Activated B cell treated with CpG ODN at 0.5 μM for 24 hours (primary cell): ENCODE data around the gene YAF2. TPM values are rescaled to one million over a fixed set of nuclear protein-coding genes. Genes with fewer than 3 reads are reported as not detected.
A peak's percentile ranks its signal among the peaks of the same experiment; 100 is the strongest.

Source experiments
- ATAC-seq: fragments of 200-7000 bp; cut with Tn5 transposase; one replicate; pipeline ENCODE4 v1.10.0; 2021; ENCODE audit warnings: low read depth, mild to moderate bottlenecking, moderate library complexity
- CTCF ChIA-PET: fragments of 350-600 bp; sonication (Branson Sonifier 250); formaldehyde crosslinking; loops from one replicate; lab custom pipeline; 2021; ENCODE audit warnings: antibody characterized with exemption; lab: Charles Lee
- POLR2A ChIA-PET: fragments of 350-600 bp; sonication (Branson Sonifier 250); formaldehyde crosslinking; loops from one replicate; lab custom pipeline; 2021; ENCODE audit warnings: antibody characterized with exemption; lab: Charles Lee
- DNase-seq: peaks from one replicate; pipeline ENCODE4 v3.0.0; 2022
- H3K27ac Mint-ChIP-seq: one replicate; pipeline ENCODE4 v1.8.0; 2020; ENCODE audit warnings: mixed read lengths
- H3K27me3 Mint-ChIP-seq: one replicate; pipeline ENCODE4 v1.8.0; 2021; ENCODE audit warnings: mixed read lengths
- H3K36me3 Mint-ChIP-seq: one replicate; pipeline ENCODE4 v1.8.0; 2021; ENCODE audit warnings: low read depth, mixed read lengths
- H3K4me1 Mint-ChIP-seq: one replicate; pipeline ENCODE4 v1.8.0; 2021; ENCODE audit warnings: mixed read lengths
- H3K4me3 Mint-ChIP-seq: one replicate; pipeline ENCODE4 v1.8.0; 2020; ENCODE audit warnings: mild to moderate bottlenecking, mixed read lengths
- H3K9me3 Mint-ChIP-seq: one replicate; pipeline ENCODE4 v1.8.0; 2020; ENCODE audit warnings: mixed read lengths
- intact Hi-C: fragments of 100-400 bp; cut with micrococcal nuclease; formaldehyde crosslinking; loops from one replicate; pipeline ENCODE4 v1.15.1; 2024
- total RNA-seq: library from RNA; stranded (reverse); gene quantifications from 2 replicates; pipeline ENCODE4 v1.2.3, GENCODE V29; 2022
- TF ChIP-seq, protein P1 (sequence below): fragments of 200-600 bp; IDR thresholded peaks from one replicate; pipeline ENCODE4 v1.8.0; 2022; ENCODE audit warnings: antibody characterized with exemption, mild to moderate bottlenecking

The YAF2 gene
- total RNA-seq, 1 donor from 2014 or later = 38.5 TPM

DNA sequence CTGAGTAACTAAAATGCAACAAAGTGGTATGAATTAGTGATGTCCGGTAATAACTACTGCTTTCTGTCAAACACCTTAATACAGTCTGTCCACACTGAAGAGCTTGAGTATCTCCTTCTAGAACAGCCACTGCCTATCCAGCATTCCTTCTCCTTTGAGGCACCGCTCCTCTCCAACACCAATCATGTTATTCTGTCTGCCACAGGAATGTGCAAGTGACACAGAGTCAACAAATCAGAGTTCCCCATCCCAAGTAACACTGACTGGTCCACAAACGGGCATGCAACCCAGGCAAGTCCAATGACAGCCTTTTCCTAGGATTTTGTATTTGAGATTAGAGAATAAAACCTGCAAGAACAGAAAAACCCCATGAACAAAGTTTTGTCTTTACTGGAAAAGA lies 97.1 kb downstream of the YAF2 start:
- Mint-ChIP-seq H3K4me3 (no peak overlapping the region), H3K27ac (no peak overlapping the region), H3K27me3 (no peaks in the 10 kb centered on the region), H3K36me3 (peaks cover 2% of the 10 kb centered on the region), H3K4me1 (peaks cover 47% of the 10 kb centered on the region), H3K9me3 (no peaks in the 10 kb centered on the region)
- ChIA-PET POLR2A (interaction anchor here (0.7 kb wide), 1 partner anchor 47 kb away, joined by 3 read pairs; no protein-coding TSS in a partner anchor), CTCF (no interaction called here)
- DNase-seq (no peak), ATAC-seq (no peak)
- intact Hi-C loops = loop anchor here (5.0 kb wide), 1 partner anchor 341 kb away; no protein-coding TSS in a partner anchor
- TF ChIP-seq, protein P1, sequence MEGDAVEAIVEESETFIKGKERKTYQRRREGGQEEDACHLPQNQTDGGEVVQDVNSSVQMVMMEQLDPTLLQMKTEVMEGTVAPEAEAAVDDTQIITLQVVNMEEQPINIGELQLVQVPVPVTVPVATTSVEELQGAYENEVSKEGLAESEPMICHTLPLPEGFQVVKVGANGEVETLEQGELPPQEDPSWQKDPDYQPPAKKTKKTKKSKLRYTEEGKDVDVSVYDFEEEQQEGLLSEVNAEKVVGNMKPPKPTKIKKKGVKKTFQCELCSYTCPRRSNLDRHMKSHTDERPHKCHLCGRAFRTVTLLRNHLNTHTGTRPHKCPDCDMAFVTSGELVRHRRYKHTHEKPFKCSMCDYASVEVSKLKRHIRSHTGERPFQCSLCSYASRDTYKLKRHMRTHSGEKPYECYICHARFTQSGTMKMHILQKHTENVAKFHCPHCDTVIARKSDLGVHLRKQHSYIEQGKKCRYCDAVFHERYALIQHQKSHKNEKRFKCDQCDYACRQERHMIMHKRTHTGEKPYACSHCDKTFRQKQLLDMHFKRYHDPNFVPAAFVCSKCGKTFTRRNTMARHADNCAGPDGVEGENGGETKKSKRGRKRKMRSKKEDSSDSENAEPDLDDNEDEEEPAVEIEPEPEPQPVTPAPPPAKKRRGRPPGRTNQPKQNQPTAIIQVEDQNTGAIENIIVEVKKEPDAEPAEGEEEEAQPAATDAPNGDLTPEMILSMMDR = no peak

DNA sequence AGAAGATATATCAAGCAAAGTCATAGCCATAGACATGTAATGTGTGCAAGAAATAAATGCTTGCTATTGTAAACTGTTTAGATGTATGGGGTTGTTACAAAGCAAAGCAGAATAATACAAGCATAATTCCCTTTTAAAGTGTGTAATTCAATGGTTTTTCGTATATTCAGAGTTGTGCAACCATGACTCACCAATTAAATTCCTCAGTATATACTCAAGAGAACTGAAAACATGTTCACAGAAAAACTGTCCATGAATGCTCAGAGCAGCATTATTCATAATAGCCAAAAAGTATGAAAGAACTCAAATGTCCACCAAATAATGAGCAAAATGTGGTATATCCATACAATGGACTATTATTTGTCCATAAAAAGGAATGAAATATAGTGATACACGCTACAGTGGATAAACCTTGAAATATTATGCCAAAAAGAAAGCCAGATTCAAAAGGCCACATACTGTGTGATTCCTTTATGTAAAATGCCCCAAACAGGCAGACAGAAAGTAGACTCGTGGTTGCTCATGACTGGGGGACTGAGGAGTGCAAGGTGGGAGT lies 102.7 kb downstream of the YAF2 start:
- ChIA-PET POLR2A (no interaction called here), CTCF (interaction anchor here (0.7 kb wide), 1 partner anchor 14 kb away, joined by 3 read pairs; no protein-coding TSS in a partner anchor)
- Mint-ChIP-seq H3K36me3 (peaks cover 2% of the 10 kb centered on the region), H3K4me1 (peaks cover 15% of the 10 kb centered on the region), H3K9me3 (no peaks in the 10 kb centered on the region), H3K27ac (no peak overlapping the region), H3K4me3 (no peak overlapping the region), H3K27me3 (no peaks in the 10 kb centered on the region)
- intact Hi-C loops = no loop called here
- TF ChIP-seq, protein P1 = no peak
- DNase-seq (no peak), ATAC-seq (no peak)

DNA sequence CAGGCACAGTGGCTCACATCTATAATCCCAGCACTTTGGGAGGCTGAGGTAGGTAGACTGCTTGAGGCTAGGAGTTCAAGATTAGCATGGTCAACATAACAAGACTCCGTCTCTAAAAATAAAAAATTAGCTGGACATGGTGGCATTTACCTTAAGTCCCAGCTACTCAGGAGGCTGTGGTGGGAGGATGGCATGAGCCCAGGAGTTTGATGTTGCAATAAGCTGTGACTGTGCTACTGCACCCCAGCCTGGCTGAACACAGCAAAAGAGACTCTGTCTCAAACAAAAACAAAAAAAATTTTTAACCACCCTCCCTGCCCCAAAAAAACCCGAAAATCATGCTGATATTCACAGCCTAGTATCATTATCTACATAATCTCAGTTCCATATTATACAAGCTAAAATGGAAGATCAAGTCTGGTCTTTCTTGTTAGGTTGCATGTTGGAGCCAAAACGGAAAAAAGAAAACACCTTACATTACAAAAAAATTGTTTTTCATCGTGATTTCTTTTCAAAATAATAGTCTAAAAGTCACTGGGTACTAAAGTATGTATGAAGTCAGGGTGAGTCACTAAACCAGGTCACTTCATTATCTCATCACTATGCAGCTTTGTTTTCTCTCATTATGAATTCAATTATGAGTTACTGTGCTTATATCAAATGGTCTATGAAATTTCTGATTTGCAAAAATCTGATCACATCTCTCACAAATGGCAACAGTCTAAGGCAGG lies 107.2 kb downstream of the YAF2 start:
- POLR2A ChIA-PET = no interaction called here
- H3K9me3 Mint-ChIP-seq = no peaks in the 10 kb centered on the region
- H3K4me1 Mint-ChIP-seq = peaks cover 15% of the 10 kb centered on the region

DNA sequence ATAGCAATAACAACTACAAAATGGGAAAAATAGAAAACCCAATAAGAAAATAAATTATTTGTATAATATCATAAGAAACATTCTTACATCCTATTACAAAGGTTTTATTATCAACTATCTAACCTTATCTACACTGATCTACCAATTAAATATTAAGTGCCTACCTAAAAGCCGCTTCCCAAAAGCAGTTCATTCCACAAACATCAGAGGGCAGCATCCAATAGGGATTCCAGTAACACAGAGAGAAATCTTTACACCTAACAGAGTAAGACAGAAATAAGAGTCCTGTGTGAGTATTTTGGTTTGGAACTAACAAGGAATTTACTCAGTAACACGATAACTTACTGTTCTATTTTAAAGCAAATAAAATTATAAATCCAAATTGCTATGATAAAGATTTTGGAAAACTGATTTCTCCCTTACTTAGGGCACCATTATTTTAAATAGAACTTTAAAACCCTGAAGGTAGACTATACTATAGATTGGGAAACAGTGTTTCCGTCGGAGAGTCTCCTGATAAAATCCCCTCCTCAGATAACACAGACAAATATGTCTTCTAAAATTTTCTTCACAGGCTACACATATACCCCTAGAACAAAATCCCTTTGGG lies 108.3 kb downstream of the YAF2 start:
- H3K27ac Mint-ChIP-seq = no peak overlapping the region
- ChIA-PET POLR2A (no interaction called here), CTCF (interaction anchor here (1.0 kb wide), 1 partner anchor 202 kb away, joined by 3 read pairs; no protein-coding TSS in a partner anchor)
- peaks cover 8% of the 10 kb centered on the region for H3K36me3 Mint-ChIP-seq
- no peaks in the 10 kb centered on the region for H3K9me3 Mint-ChIP-seq
- H3K4me3 Mint-ChIP-seq = no peak overlapping the region
- DNase-seq = no peak
- intact Hi-C loops = loop anchor here (1.0 to 5.0 kb wide), 3 partner anchors 203 to 438 kb away; no protein-coding TSS in a partner anchor
- H3K4me1 Mint-ChIP-seq = peaks cover 15% of the 10 kb centered on the region
- ATAC-seq = peak; percentile 52
- TF ChIP-seq, protein P1 = no peak
- H3K27me3 Mint-ChIP-seq = no peaks in the 10 kb centered on the region

More for the DNA sequence above, 107.2 kb downstream of the YAF2 start:
- H3K36me3 Mint-ChIP-seq = peaks cover 8% of the 10 kb centered on the region
- ATAC-seq (no peak), DNase-seq (no peak)
- intact Hi-C loops = no loop called here
- TF ChIP-seq, protein P1 = no peak
- no peak overlapping the region for H3K27ac Mint-ChIP-seq
- H3K4me3 Mint-ChIP-seq = no peak overlapping the region
- H3K27me3 Mint-ChIP-seq = no peaks in the 10 kb centered on the region
- CTCF ChIA-PET = interaction anchor here (0.7 to 0.8 kb wide), 3 partner anchors 191 to 241 kb away, joined by 3 read pairs; no protein-coding TSS in a partner anchor
